H1 (cell line): ENCODE data around the gene VAV2. TPM values are rescaled to one million over a fixed set of nuclear protein-coding genes. Genes with fewer than 3 reads are reported as not detected.

ENCODE experiments used
- CTCF ChIA-PET: fragments of 300-600 bp; sonication (Branson Sonifier 250); formaldehyde crosslinking; loops from one replicate; lab custom pipeline; 2021; ENCODE audit not compliant: partially characterized antibody; lab: Charles Lee
- POLR2A ChIA-PET: fragments of 300-600 bp; sonication (Branson Sonifier 250); formaldehyde crosslinking; loops from one replicate; lab custom pipeline; 2021; ENCODE audit warnings: inconsistent platforms; ENCODE audit not compliant: partially characterized antibody; lab: Charles Lee
- DNase-seq, 2 experiments: peaks; one replicate each; pipeline versions ENCODE4 v3.0.0 to v3.0.0-alpha.2; 2010 to 2022; ENCODE audit warnings: low spot score in 2 of 2, low read depth in 1 of 2, mixed read lengths in 1 of 2
- FAIRE-seq: peaks from 2 replicates; lab custom pipeline; 2011; peaks lifted over from hg19 to GRCh38; lab: Jason Lieb, UNC
- H2AFZ ChIP-seq: 2 replicates; pipeline ENCODE4 v1.8.1; 2012; ENCODE audit warnings: low read length, inconsistent platforms
- H2AK5ac ChIP-seq: 2 replicates; pipeline ENCODE4 v1.6.1; 2013; ENCODE audit warnings: low read depth, low read length
- H2BK120ac ChIP-seq: replicated peaks from 2 replicates; pipeline ENCODE3; 2013; ENCODE audit warnings: low read depth, low read length, inconsistent platforms
- H2BK12ac ChIP-seq: 2 replicates; pipeline ENCODE4 v1.6.1; 2013; ENCODE audit warnings: low read depth, low read length
- H2BK15ac ChIP-seq: 2 replicates; pipeline ENCODE4 v1.6.1; 2013; ENCODE audit warnings: low read length
- H2BK20ac ChIP-seq: 2 replicates; pipeline ENCODE4 v1.6.1; 2013; ENCODE audit warnings: low read length
- H2BK5ac ChIP-seq: 2 replicates; pipeline ENCODE4 v1.6.1; 2013; ENCODE audit warnings: low read depth, low read length
- H3K14ac ChIP-seq: 2 replicates; pipeline ENCODE4 v1.6.1; 2013; ENCODE audit warnings: inconsistent platforms; ENCODE audit not compliant: insufficient read length
- H3K18ac ChIP-seq: 2 replicates; pipeline ENCODE4 v1.6.1; 2013; ENCODE audit warnings: low read length; ENCODE audit errors: extremely low read depth
- H3K23ac ChIP-seq: 2 replicates; pipeline ENCODE4 v1.6.1; 2013; ENCODE audit warnings: inconsistent platforms; ENCODE audit not compliant: insufficient read length
- H3K23me2 ChIP-seq: 2 replicates; pipeline ENCODE4 v1.6.1; 2013; ENCODE audit warnings: low read depth, low read length
- H3K27ac ChIP-seq: 2 replicates; pipeline ENCODE4 v1.6.1; 2011; ENCODE audit warnings: low read depth, low read length, inconsistent platforms
- H3K27me3 ChIP-seq, 4 experiments: replicated peaks in 1 of 4; 1 replicate in 1 of 4; 2 replicates in 3 of 4; pipeline versions ENCODE4 v1.6.1 to v1.8.1; 2011 to 2013; ENCODE audit warnings: low read length in 3 of 4, mild to moderate bottlenecking in 3 of 4, inconsistent platforms in 2 of 4, mixed read lengths in 2 of 4, moderate library complexity in 1 of 4; ENCODE audit not compliant: control insufficient read depth in 3 of 4, insufficient read depth in 3 of 4; ENCODE audit errors: extremely low read depth in 1 of 4
- H3K36me3 ChIP-seq, 4 experiments: 2 replicates each; pipeline versions ENCODE4 v1.6.1 to v1.8.1; 2011 to 2013; ENCODE audit warnings: mild to moderate bottlenecking in 4 of 4, low read length in 3 of 4, moderate library complexity in 2 of 4, control low read depth in 1 of 4, inconsistent platforms in 1 of 4; ENCODE audit not compliant: insufficient read depth in 4 of 4, control insufficient read depth in 2 of 4
- H3K4ac ChIP-seq: replicated peaks from 2 replicates; pipeline ENCODE3; 2013; ENCODE audit warnings: low read length, low read depth, mixed read lengths, inconsistent platforms; ENCODE audit not compliant: insufficient read length
- H3K4me1 ChIP-seq, 4 experiments: replicated peaks in 1 of 4; 1 replicate in 1 of 4; 2 replicates in 3 of 4; pipeline versions ENCODE4 v1.6.1 to v1.8.1; 2011 to 2013; ENCODE audit warnings: low read length in 3 of 4, inconsistent platforms in 2 of 4, mixed read lengths in 1 of 4; ENCODE audit not compliant: insufficient read depth in 4 of 4, control insufficient read depth in 3 of 4
- H3K4me2 ChIP-seq, 2 experiments: 2 replicates each; pipeline versions ENCODE4 v1.6.1 to v1.8.1; 2011 to 2013; ENCODE audit warnings: low read depth in 2 of 2, low read length in 2 of 2, control low read depth in 1 of 2, inconsistent platforms in 1 of 2, mild to moderate bottlenecking in 1 of 2; ENCODE audit not compliant: insufficient read depth in 1 of 2
- H3K4me3 ChIP-seq, 4 experiments: fragments of 200-600, 300-600 bp in 1 of 4; sonication (generic), shearing (Covaris generic), sonication (Bioruptor Twin) in 1 of 4; 2 replicates each; pipeline versions ENCODE4 v1.5.1 to v1.8.1; 2011 to 2016; ENCODE audit warnings: low read length in 4 of 4, low read depth in 3 of 4, control low read depth in 2 of 4, inconsistent platforms in 2 of 4, mild to moderate bottlenecking in 2 of 4, mixed read lengths in 1 of 4, moderate library complexity in 1 of 4; ENCODE audit not compliant: insufficient read depth in 2 of 4; ENCODE audit errors: extremely low read depth in 1 of 4
- H3K56ac ChIP-seq: replicated peaks from 2 replicates; pipeline ENCODE3; 2013; ENCODE audit warnings: low read depth, mild to moderate bottlenecking, mixed read lengths, low read length, inconsistent platforms; ENCODE audit not compliant: insufficient read length
- H3K79me1 ChIP-seq: 2 replicates; pipeline ENCODE4 v1.6.1; 2013; ENCODE audit warnings: low read depth, low read length, control low read depth
- H3K79me2 ChIP-seq, 2 experiments: 2 replicates each; pipeline versions ENCODE4 v1.6.1 to v1.8.1; 2012 to 2013; ENCODE audit warnings: low read length in 2 of 2, mild to moderate bottlenecking in 2 of 2, inconsistent platforms in 1 of 2; ENCODE audit not compliant: insufficient read depth in 2 of 2, control insufficient read depth in 1 of 2
- H3K9ac ChIP-seq, 4 experiments: replicated peaks in 1 of 4; 1 replicate in 1 of 4; 2 replicates in 3 of 4; pipeline versions ENCODE4 v1.6.1 to v1.8.1; 2011 to 2013; ENCODE audit warnings: low read depth in 3 of 4, low read length in 3 of 4, control low read depth in 2 of 4, mild to moderate bottlenecking in 2 of 4, moderate library complexity in 2 of 4, inconsistent platforms in 1 of 4; ENCODE audit errors: extremely low read depth in 1 of 4
- H3K9me3 ChIP-seq, 2 experiments: 2 replicates each; pipeline versions ENCODE4 v1.6.1 to v1.8.1; 2012 to 2013; ENCODE audit warnings: mild to moderate bottlenecking in 2 of 2, moderate library complexity in 2 of 2, control low read depth in 1 of 2, inconsistent platforms in 1 of 2, low read depth in 1 of 2, low read length in 1 of 2, mixed read lengths in 1 of 2; ENCODE audit not compliant: insufficient read depth in 2 of 2
- H4K20me1 ChIP-seq, 2 experiments: replicated peaks in 1 of 2; 2 replicates each; pipeline versions ENCODE3 to v1.8.1; 2011 to 2013; ENCODE audit warnings: inconsistent platforms in 2 of 2, low read length in 2 of 2, mild to moderate bottlenecking in 1 of 2; ENCODE audit not compliant: insufficient read depth in 2 of 2, control insufficient read depth in 1 of 2
- H4K5ac ChIP-seq: 2 replicates; pipeline ENCODE4 v1.6.1; 2013; ENCODE audit warnings: low read length, low read depth, mixed read lengths, inconsistent platforms; ENCODE audit not compliant: insufficient read length
- H4K8ac ChIP-seq: 2 replicates; pipeline ENCODE4 v1.8.0; 2013; ENCODE audit warnings: mild to moderate bottlenecking, moderate library complexity, low read length, inconsistent platforms; ENCODE audit not compliant: insufficient read depth; ENCODE audit errors: extremely low read depth
- H4K91ac ChIP-seq: replicated peaks from 2 replicates; pipeline ENCODE3; 2013; ENCODE audit warnings: low read length, mixed read lengths, inconsistent platforms; ENCODE audit not compliant: insufficient read length
- ASH2L ChIP-seq: fragments of 200-600, 300-600 bp; sonication (generic); IDR thresholded peaks from one replicate; pipeline ENCODE4 v1.7.1; 2017; ENCODE audit warnings: low read length
- ATF3 ChIP-seq: IDR thresholded peaks from 2 replicates; pipeline ENCODE4 v1.6.1; 2011; ENCODE audit warnings: low read depth, mild to moderate bottlenecking, low read length; ENCODE audit not compliant: insufficient read depth
- BACH1 ChIP-seq: IDR thresholded peaks from 2 replicates; pipeline ENCODE4 v1.6.1; 2012; ENCODE audit warnings: low read length, improper control_type of control experiment
- KDM5A ChIP-seq: fragments of 200-600 bp; IDR thresholded peaks from 2 replicates; pipeline ENCODE4 v1.7.1; 2012; ENCODE audit warnings: mild to moderate bottlenecking, low read length, inconsistent platforms, mixed read lengths
- NANOG ChIP-seq: IDR thresholded peaks from 2 replicates; pipeline ENCODE4 v1.6.1; 2011; ENCODE audit warnings: low read length, low read depth, mild to moderate bottlenecking, inconsistent platforms; ENCODE audit not compliant: insufficient read depth, poor library complexity, severe bottlenecking
- SIN3A ChIP-seq, 2 experiments: IDR thresholded peaks in 1 of 2; conservative IDR thresholded peaks in 1 of 2; 2 replicates each; pipeline ENCODE4 v1.6.1; 2011 to 2012; ENCODE audit warnings: low read length in 2 of 2, improper control_type of control experiment in 1 of 2, low read depth in 1 of 2, mild to moderate bottlenecking in 1 of 2
- TAF7 ChIP-seq: optimal IDR thresholded peaks from 2 replicates; pipeline ENCODE3; 2011; ENCODE audit warnings: low read depth, mild to moderate bottlenecking, inconsistent platforms, low read length, moderate library complexity, borderline replicate concordance
- WGBS, 2 experiments: shearing (Covaris generic) in 1 of 2; methylation state at CpG; one replicate each; pipeline versions ENCODE4 v1.1.6 to v1.1.7; 2013 to 2015; ENCODE audit warnings: low lambda C conversion rate in 2 of 2, mixed read lengths in 2 of 2, inconsistent platforms in 1 of 2, low coverage in 1 of 2, missing lambda C conversion rate in 1 of 2; ENCODE audit not compliant: insufficient replicate concordance in 2 of 2, insufficient coverage in 1 of 2, insufficient read length in 1 of 2; ENCODE audit errors: extremely low coverage in 1 of 2, missing lambda C conversion rate in 1 of 2; 5-methylcytosine and 5-hydroxymethylcytosine counted together
- polyA plus RNA-seq, 7 experiments: library from polyadenylated mRNA; depleted of rRNA in 3 of 7; stranded (reverse) in 5 of 7; unstranded in 2 of 7; fragments of >200 nt in 5 of 7; fragments of 200-250 nt in 2 of 7; gene quantifications; 1 replicate in 5 of 7; 2 replicates in 1 of 7; 4 replicates in 1 of 7; pipeline versions ENCODE4 v1.2.1 to v1.2.3, GENCODE V29; 2011 to 2013; ENCODE audit warnings: missing spikeins in 2 of 7, mixed read lengths in 2 of 7
- total RNA-seq: library from RNA; stranded (reverse); fragmentation: NEBNext Ultra II Directional; extraction: Animal tissue kit (Norgen Biotek cat#: 25700); gene quantifications from 2 replicates; pipeline ENCODE4 v1.2.1, GENCODE V29; 2021

Gene VAV2
- total and polyA plus RNA-seq, 2 of the 8 experiments (the other 6 are each of a cell fraction or from before 2014, with no cell fraction given): 13.6 to 37.6 TPM

GRCh38 chr9:133717113-133718031 is 274.8 kb downstream of the VAV2 start:
- no peak overlapping the region for H2BK120ac ChIP-seq
- H3K56ac ChIP-seq: no peak overlapping the region
- no peak overlapping the region for H2BK20ac ChIP-seq
- H4K8ac ChIP-seq: no peak overlapping the region
- H3K9me3 ChIP-seq: no peaks in the 10 kb centered on the region
- no peaks in the 10 kb centered on the region for H3K79me1 ChIP-seq
- peaks cover 0 to 9% (median 3%) of the 10 kb centered on the region in 4 experiments; a peak in 3 of 7 replicates for H3K4me1 ChIP-seq
- no peak overlapping the region for H2BK15ac ChIP-seq
- FAIRE-seq (no peak), DNase-seq (no peak)
- no peak overlapping the region for H3K27ac ChIP-seq
- WGBS, 2 experiments: 91% methylated on average over 17 of the region's 20 CpGs; no CpG with 5 or more reads in 1 of the 2 experiments
- no peak overlapping the region for H4K5ac ChIP-seq
- no peaks in the 10 kb centered on the region for H3K79me2 ChIP-seq
- H2BK5ac ChIP-seq: no peak overlapping the region
- no peak overlapping the region for H3K18ac ChIP-seq
- no peak overlapping the region for H3K4me3 ChIP-seq
- no peak overlapping the region for H2AFZ ChIP-seq
- TF ChIP-seq SIN3A (conservative IDR thresholded peaks at IDR 0.05 in 1 of 2, IDR thresholded peaks at IDR 0.05 in 1 of 2; ENCODE audit: low read depth in 1 of 2, low read length in 2 of 2) (no peak), NANOG (no peak), KDM5A (no peak), BACH1 (no peak), ASH2L (no peak), TAF7 (no peak), ATF3 (no peak)
- H4K91ac ChIP-seq: no peak overlapping the region
- no peaks in the 10 kb centered on the region for H3K23me2 ChIP-seq
- H4K20me1 ChIP-seq: peaks cover 0 to 3% of the 10 kb centered on the region in 2 experiments
- H3K4me2 ChIP-seq: no peak overlapping the region
- H3K9ac ChIP-seq: no peak overlapping the region; a peak in 1 of 7 replicates
- CTCF ChIA-PET: interaction anchor here (0.6 to 4.2 kb wide), 18 partner anchors 8 to 1345 kb away, joined by 3 to 39 read pairs (median 4); partner anchors contain the start of gene ADAMTSL2
- H3K36me3 ChIP-seq: no peaks in the 10 kb centered on the region
- H2AK5ac ChIP-seq: no peak overlapping the region
- H3K14ac ChIP-seq: no peak overlapping the region
- no peak overlapping the region for H3K23ac ChIP-seq
- no peak overlapping the region for H2BK12ac ChIP-seq
- H3K4ac ChIP-seq: no peak overlapping the region
- H3K27me3 ChIP-seq: no peaks in the 10 kb centered on the region
- POLR2A ChIA-PET: no interaction called here
